ENCODE data around the gene LPAR1.
"Not testable (repeated sequence)": the region's sequence is repeated elsewhere in the genome, so short reads cannot be mapped to it uniquely, and the experiment has no call there.

The LPAR1 gene

GRCh38 chr9:110830495-110830894 is 207.8 kb downstream of the LPAR1 start:
- ChIA-PET POLR2A (no interaction called here), CTCF (no interaction called here)
- Histone ChIP-seq H3K36me3 (ENCODE audit: control insufficient read depth in 2 of 2, insufficient read depth in 1 of 2, low read length in 2 of 2) (no peaks in the 10 kb centered on the region), H3K4me3 (ENCODE audit: low read depth, low read length) (no peak overlapping the region), H3K27ac (ENCODE audit: extremely low read depth, low read depth, low read length) (no peak overlapping the region), H3K9me3 (ENCODE audit: control insufficient read depth, insufficient read depth, low read depth, low read length) (no peaks in the 10 kb centered on the region), H3K4me1 (ENCODE audit: control insufficient read depth, insufficient read depth, low read length) (no peaks in the 10 kb centered on the region)
- TF ChIP-seq ZNF610 (tag by site-specific recombination; IDR thresholded peaks at IDR 0.05; ENCODE audit: borderline replicate concordance) = no peak
- no peak for TF ChIP-seq KLF7 (tag by site-specific recombination; IDR thresholded peaks at IDR 0.05; ENCODE audit: borderline replicate concordance)
- TF ChIP-seq ZNF521 (tag by site-specific recombination; IDR thresholded peaks at IDR 0.05) = no peak
- no peak for TF ChIP-seq ZSCAN30 (tag by site-specific recombination; IDR thresholded peaks at IDR 0.05)
- no peak for TF ChIP-seq ZNF501 (tag by site-specific recombination; IDR thresholded peaks at IDR 0.05)

GRCh38 chr9:110828264-110828663 is 210.0 kb downstream of the LPAR1 start:
- POLR2A ChIA-PET = no interaction called here
- CTCF ChIA-PET = no interaction called here
- TF ChIP-seq, protein P1, sequence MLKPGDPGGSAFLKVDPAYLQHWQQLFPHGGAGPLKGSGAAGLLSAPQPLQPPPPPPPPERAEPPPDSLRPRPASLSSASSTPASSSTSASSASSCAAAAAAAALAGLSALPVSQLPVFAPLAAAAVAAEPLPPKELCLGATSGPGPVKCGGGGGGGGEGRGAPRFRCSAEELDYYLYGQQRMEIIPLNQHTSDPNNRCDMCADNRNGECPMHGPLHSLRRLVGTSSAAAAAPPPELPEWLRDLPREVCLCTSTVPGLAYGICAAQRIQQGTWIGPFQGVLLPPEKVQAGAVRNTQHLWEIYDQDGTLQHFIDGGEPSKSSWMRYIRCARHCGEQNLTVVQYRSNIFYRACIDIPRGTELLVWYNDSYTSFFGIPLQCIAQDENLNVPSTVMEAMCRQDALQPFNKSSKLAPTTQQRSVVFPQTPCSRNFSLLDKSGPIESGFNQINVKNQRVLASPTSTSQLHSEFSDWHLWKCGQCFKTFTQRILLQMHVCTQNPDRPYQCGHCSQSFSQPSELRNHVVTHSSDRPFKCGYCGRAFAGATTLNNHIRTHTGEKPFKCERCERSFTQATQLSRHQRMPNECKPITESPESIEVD (tag by site-specific recombination; IDR thresholded peaks at IDR 0.05) = no peak
- TF ChIP-seq, protein P2, sequence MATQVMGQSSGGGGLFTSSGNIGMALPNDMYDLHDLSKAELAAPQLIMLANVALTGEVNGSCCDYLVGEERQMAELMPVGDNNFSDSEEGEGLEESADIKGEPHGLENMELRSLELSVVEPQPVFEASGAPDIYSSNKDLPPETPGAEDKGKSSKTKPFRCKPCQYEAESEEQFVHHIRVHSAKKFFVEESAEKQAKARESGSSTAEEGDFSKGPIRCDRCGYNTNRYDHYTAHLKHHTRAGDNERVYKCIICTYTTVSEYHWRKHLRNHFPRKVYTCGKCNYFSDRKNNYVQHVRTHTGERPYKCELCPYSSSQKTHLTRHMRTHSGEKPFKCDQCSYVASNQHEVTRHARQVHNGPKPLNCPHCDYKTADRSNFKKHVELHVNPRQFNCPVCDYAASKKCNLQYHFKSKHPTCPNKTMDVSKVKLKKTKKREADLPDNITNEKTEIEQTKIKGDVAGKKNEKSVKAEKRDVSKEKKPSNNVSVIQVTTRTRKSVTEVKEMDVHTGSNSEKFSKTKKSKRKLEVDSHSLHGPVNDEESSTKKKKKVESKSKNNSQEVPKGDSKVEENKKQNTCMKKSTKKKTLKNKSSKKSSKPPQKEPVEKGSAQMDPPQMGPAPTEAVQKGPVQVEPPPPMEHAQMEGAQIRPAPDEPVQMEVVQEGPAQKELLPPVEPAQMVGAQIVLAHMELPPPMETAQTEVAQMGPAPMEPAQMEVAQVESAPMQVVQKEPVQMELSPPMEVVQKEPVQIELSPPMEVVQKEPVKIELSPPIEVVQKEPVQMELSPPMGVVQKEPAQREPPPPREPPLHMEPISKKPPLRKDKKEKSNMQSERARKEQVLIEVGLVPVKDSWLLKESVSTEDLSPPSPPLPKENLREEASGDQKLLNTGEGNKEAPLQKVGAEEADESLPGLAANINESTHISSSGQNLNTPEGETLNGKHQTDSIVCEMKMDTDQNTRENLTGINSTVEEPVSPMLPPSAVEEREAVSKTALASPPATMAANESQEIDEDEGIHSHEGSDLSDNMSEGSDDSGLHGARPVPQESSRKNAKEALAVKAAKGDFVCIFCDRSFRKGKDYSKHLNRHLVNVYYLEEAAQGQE (tag by site-specific recombination; IDR thresholded peaks at IDR 0.05) = 0 out of 2 replicates have a peak, but pooled peaks have one; percentile 64
- Histone ChIP-seq H3K4me1 (ENCODE audit: control insufficient read depth, insufficient read depth, low read length) (no peaks in the 10 kb centered on the region), H3K36me3 (ENCODE audit: control insufficient read depth in 2 of 2, insufficient read depth in 1 of 2, low read length in 2 of 2) (no peaks in the 10 kb centered on the region), H3K4me3 (ENCODE audit: low read depth, low read length) (no peak overlapping the region), H3K9me3 (ENCODE audit: control insufficient read depth, insufficient read depth, low read depth, low read length) (no peaks in the 10 kb centered on the region), H3K27ac (ENCODE audit: extremely low read depth, low read depth, low read length) (no peak overlapping the region)

GRCh38 chr9:110826400-110826799 is 211.9 kb downstream of the LPAR1 start:
- CTCF ChIA-PET; H3K9me3 ChIP-seq (ENCODE audit: control insufficient read depth, insufficient read depth, low read depth, low read length); H3K4me3 ChIP-seq (ENCODE audit: low read depth, low read length); POLR2A ChIA-PET; H3K4me1 ChIP-seq (ENCODE audit: control insufficient read depth, insufficient read depth, low read length); H3K36me3 ChIP-seq (ENCODE audit: control insufficient read depth in 2 of 2, insufficient read depth in 1 of 2, low read length in 2 of 2); H3K27ac ChIP-seq (ENCODE audit: extremely low read depth, low read depth, low read length): not testable (repeated sequence)

GRCh38 chr9:110825950-110826349 is 212.3 kb downstream of the LPAR1 start:
- H3K27ac ChIP-seq (ENCODE audit: extremely low read depth, low read depth, low read length) = no peak overlapping the region
- no peaks in the 10 kb centered on the region for H3K36me3 ChIP-seq (ENCODE audit: control insufficient read depth in 2 of 2, insufficient read depth in 1 of 2, low read length in 2 of 2)
- no peak overlapping the region for H3K4me3 ChIP-seq (ENCODE audit: low read depth, low read length)
- no peaks in the 10 kb centered on the region for H3K4me1 ChIP-seq (ENCODE audit: control insufficient read depth, insufficient read depth, low read length)
- ChIA-PET POLR2A (no interaction called here), CTCF (no interaction called here)
- H3K9me3 ChIP-seq (ENCODE audit: control insufficient read depth, insufficient read depth, low read depth, low read length) = no peaks in the 10 kb centered on the region
- TF ChIP-seq ZNF266 (tag by site-specific recombination; IDR thresholded peaks at IDR 0.05; ENCODE audit: low read depth) (no peak), ZNF514 (tag by site-specific recombination; IDR thresholded peaks at IDR 0.05) (no peak), ZNF354C (tag by site-specific recombination; IDR thresholded peaks at IDR 0.05; ENCODE audit: borderline replicate concordance, low read depth) (no peak), OSR2 (tag by site-specific recombination; IDR thresholded peaks at IDR 0.05) (no peak), ZNF837 (tag by site-specific recombination; IDR thresholded peaks at IDR 0.05) (no peak), ZNF704 (tag by site-specific recombination; IDR thresholded peaks at IDR 0.05) (no peak), ZNF645 (tag by site-specific recombination; IDR thresholded peaks at IDR 0.05) (no peak), ZNF416 (tag by site-specific recombination; IDR thresholded peaks at IDR 0.05) (no peak), ZNF174 (tag by site-specific recombination; IDR thresholded peaks at IDR 0.05) (no peak)
